Chondrocyte (in vitro differentiated cells): Measurements from ENCODE around the gene CHST11. TPM values are rescaled to one million over a fixed set of nuclear protein-coding genes. Genes with fewer than 3 reads are reported as not detected.

Experiments
- DNase-seq: peaks from one replicate; pipeline ENCODE4 v3.0.0; 2021; ENCODE audit warnings: mixed read lengths, low spot score
- H3K27ac Mint-ChIP-seq: one replicate; pipeline ENCODE4 v1.8.0; 2021; ENCODE audit warnings: mild to moderate bottlenecking, moderate library complexity, mixed read lengths; ENCODE audit not compliant: unreplicated experiment
- H3K27me3 Mint-ChIP-seq: 2 replicates; pipeline ENCODE4 v1.8.0; 2021; ENCODE audit warnings: low read depth, mixed read lengths
- H3K36me3 Mint-ChIP-seq: 2 replicates; pipeline ENCODE4 v1.8.0; 2021; ENCODE audit warnings: low read depth, mixed read lengths
- H3K4me1 Mint-ChIP-seq: 2 replicates; pipeline ENCODE4 v1.8.0; 2021; ENCODE audit warnings: low read depth, mild to moderate bottlenecking, mixed read lengths
- H3K4me3 Mint-ChIP-seq: one replicate; pipeline ENCODE4 v1.8.0; 2021; ENCODE audit warnings: mild to moderate bottlenecking, moderate library complexity, mixed read lengths; ENCODE audit not compliant: unreplicated experiment
- H3K9me3 Mint-ChIP-seq: 2 replicates; pipeline ENCODE4 v1.8.0; 2021; ENCODE audit warnings: low read depth, mixed read lengths
- total RNA-seq: library from RNA; stranded (reverse); gene quantifications from 3 replicates; pipeline ENCODE4 v1.2.1, GENCODE V29; 2021
- TF ChIP-seq, protein P1 (sequence below): fragments of 200-600 bp; sonication (generic); IDR thresholded peaks from 2 replicates; pipeline ENCODE4 v1.5.0; 2021; ENCODE audit warnings: antibody characterized with exemption, mild to moderate bottlenecking, moderate library complexity

Gene CHST11
- total RNA-seq, 1 donor from 2014 or later: 6.2 TPM

GRCh38 chr12:104535369-104535768, 78.6 kb downstream of the CHST11 start:
- Mint-ChIP-seq H3K9me3 (no peaks in the 10 kb centered on the region), H3K4me1 (peaks cover 11% of the 10 kb centered on the region), H3K36me3 (no peaks in the 10 kb centered on the region), H3K27ac (no peak overlapping the region), H3K27me3 (no peaks in the 10 kb centered on the region), H3K4me3 (no peak overlapping the region)
- TF ChIP-seq, protein P1, sequence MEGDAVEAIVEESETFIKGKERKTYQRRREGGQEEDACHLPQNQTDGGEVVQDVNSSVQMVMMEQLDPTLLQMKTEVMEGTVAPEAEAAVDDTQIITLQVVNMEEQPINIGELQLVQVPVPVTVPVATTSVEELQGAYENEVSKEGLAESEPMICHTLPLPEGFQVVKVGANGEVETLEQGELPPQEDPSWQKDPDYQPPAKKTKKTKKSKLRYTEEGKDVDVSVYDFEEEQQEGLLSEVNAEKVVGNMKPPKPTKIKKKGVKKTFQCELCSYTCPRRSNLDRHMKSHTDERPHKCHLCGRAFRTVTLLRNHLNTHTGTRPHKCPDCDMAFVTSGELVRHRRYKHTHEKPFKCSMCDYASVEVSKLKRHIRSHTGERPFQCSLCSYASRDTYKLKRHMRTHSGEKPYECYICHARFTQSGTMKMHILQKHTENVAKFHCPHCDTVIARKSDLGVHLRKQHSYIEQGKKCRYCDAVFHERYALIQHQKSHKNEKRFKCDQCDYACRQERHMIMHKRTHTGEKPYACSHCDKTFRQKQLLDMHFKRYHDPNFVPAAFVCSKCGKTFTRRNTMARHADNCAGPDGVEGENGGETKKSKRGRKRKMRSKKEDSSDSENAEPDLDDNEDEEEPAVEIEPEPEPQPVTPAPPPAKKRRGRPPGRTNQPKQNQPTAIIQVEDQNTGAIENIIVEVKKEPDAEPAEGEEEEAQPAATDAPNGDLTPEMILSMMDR: no peak
- DNase-seq: no peak

GRCh38 chr12:104536841-104537240, 80.1 kb downstream of the CHST11 start:
- H3K9me3 Mint-ChIP-seq: no peaks in the 10 kb centered on the region
- no peaks in the 10 kb centered on the region for H3K36me3 Mint-ChIP-seq
- H3K4me3 Mint-ChIP-seq: no peak overlapping the region

DNA sequence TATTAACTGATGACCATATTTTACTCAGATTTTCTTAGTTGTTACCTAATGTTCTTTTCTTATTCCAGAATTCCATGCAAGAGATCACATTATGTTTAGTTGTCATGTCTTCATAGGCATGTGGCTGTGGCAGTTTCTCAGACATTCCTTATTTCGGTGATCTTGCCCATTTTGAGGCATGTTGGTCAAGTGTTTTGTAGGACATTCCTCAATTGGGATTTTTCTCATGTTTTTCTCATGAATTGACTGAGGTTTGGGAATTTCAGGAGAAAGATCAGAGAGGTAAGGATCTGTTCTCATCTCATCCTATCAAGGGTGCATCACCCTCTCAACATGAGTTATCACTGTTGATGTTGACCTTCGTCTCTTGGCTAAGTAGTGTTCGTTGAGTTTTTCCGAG, 81.3 kb downstream of the CHST11 start:
- Mint-ChIP-seq H3K4me3 (no peak overlapping the region), H3K9me3 (no peaks in the 10 kb centered on the region), H3K27me3 (no peaks in the 10 kb centered on the region), H3K27ac (no peak overlapping the region), H3K36me3 (no peaks in the 10 kb centered on the region), H3K4me1 (peaks cover 23% of the 10 kb centered on the region)
- TF ChIP-seq, protein P1: no peak
- DNase-seq: no peak

More at GRCh38 chr12:104536841-104537240, 80.1 kb downstream of the CHST11 start:
- TF ChIP-seq, protein P1: no peak
- Mint-ChIP-seq H3K27me3 (no peaks in the 10 kb centered on the region), H3K4me1 (peaks cover 23% of the 10 kb centered on the region), H3K27ac (no peak overlapping the region)
- DNase-seq: no peak

GRCh38 chr12:104538891-104539462, 82.2 kb downstream of the CHST11 start:
- no peak for DNase-seq
- Mint-ChIP-seq H3K27ac (no peak overlapping the region), H3K36me3 (no peaks in the 10 kb centered on the region), H3K4me3 (no peak overlapping the region), H3K9me3 (no peaks in the 10 kb centered on the region), H3K27me3 (no peaks in the 10 kb centered on the region), H3K4me1 (peaks cover 23% of the 10 kb centered on the region)
- TF ChIP-seq, protein P1: no peak

DNA sequence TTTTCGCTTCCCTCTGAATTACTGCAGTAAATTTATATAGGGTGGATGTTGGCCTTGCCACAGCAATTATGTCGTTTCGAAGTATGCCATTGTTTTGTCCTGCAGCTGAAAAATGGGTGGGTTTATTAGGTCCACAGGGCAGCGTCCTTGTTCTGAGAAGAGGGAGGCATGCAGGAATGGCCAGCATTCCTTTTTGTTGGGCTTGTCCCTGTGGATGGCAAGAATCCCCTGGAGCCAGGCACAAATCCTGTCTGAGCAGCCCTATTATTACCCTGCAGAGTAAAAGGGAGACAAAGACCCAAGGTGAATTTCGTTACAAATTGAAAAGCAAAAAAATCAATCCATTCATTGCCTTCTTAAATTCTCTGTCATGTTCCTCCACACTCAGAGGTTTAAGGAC, 88.1 kb downstream of the CHST11 start:
- Mint-ChIP-seq H3K36me3 (no peaks in the 10 kb centered on the region), H3K9me3 (peaks cover 6% of the 10 kb centered on the region), H3K4me1 (peaks cover 13% of the 10 kb centered on the region), H3K27ac (no peak overlapping the region), H3K4me3 (no peak overlapping the region), H3K27me3 (no peaks in the 10 kb centered on the region)
- DNase-seq: no peak
- TF ChIP-seq, protein P1: no peak
